PFSK-1 (cell line): ENCODE data around the gene WNK1.

Experiments
- FOXP2 ChIP-seq: optimal IDR thresholded peaks from 2 replicates; pipeline ENCODE3; 2011; ENCODE audit warnings: borderline replicate concordance, control low read depth, inconsistent platforms; ENCODE audit not compliant: insufficient read depth; ENCODE audit errors: extremely low read length, extremely low read depth
- POLR2AphosphoS5 ChIP-seq: IDR thresholded peaks from 2 replicates; pipeline ENCODE4 v1.6.1; 2012; ENCODE audit warnings: low read depth, mild to moderate bottlenecking, control low read depth, low read length, moderate library complexity
- SIN3A ChIP-seq: IDR thresholded peaks from 2 replicates; pipeline ENCODE4 v1.6.1; 2012; ENCODE audit warnings: mild to moderate bottlenecking, low read length, moderate library complexity, borderline replicate concordance; ENCODE audit not compliant: insufficient read depth
- TAF1 ChIP-seq: IDR thresholded peaks from 2 replicates; pipeline ENCODE4 v1.6.1; 2012; ENCODE audit warnings: low read length, control low read depth, borderline replicate concordance; ENCODE audit not compliant: insufficient read depth
- TF ChIP-seq, protein P1 (sequence below), 2 experiments: IDR thresholded peaks; 2 replicates each; pipeline versions ENCODE4 v1.6.1 to v1.8.0; 2011 to 2012; ENCODE audit warnings: low read depth in 2 of 2, low read length in 2 of 2, control low read depth in 1 of 2, inconsistent platforms in 1 of 2, mild to moderate bottlenecking in 1 of 2, moderate library complexity in 1 of 2; ENCODE audit not compliant: insufficient read depth in 1 of 2

WNK1 gene

DNA sequence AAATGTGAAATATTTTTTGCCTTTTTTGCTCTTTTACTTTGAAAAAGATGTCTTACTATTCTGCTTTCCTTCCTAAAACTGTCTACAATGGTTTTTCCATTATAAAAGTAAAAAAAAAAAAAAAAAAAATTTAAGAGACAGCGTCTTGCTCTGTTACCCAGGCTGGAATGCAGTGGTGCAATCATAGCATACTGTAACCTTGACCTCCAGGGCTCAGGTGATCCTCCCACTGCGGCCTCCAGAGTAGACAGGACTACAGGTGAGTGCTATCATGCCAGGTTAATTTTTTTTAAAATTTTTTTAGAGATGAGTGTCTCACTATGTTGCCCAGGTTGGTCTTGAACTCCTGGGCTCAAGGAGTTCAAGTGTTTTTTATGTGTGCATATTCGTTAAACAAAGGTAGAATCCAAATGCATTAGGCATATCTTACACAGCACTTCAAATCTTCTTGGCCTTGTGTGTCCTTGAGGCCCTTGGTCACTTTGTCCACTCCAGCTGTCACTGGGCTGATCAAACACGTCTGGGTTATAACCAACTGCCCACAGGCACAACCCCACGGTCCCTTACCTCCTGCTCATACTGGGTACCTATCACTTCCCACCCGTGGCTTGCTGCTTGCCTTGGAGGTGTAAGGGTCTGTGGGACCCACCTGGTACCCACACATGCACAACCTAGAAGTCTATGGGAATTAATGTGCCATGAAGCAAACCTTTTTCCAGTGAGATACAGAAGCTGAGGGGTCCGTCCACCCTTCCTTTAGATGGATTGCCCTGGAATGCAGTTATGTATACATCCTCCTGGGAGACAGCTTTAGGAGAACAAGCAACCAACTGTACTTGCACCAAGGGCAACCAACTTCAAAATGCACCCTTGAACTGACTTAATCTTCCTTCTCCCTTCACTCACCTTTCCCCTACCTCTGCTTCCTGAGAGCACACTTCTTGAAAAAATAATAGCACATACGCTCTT lies 184.3 kb downstream of the WNK1 start:
- TF ChIP-seq SIN3A (no peak), FOXP2 (no peak), POLR2AphosphoS5 (no peak), TAF1 (no peak)
- TF ChIP-seq, protein P1, sequence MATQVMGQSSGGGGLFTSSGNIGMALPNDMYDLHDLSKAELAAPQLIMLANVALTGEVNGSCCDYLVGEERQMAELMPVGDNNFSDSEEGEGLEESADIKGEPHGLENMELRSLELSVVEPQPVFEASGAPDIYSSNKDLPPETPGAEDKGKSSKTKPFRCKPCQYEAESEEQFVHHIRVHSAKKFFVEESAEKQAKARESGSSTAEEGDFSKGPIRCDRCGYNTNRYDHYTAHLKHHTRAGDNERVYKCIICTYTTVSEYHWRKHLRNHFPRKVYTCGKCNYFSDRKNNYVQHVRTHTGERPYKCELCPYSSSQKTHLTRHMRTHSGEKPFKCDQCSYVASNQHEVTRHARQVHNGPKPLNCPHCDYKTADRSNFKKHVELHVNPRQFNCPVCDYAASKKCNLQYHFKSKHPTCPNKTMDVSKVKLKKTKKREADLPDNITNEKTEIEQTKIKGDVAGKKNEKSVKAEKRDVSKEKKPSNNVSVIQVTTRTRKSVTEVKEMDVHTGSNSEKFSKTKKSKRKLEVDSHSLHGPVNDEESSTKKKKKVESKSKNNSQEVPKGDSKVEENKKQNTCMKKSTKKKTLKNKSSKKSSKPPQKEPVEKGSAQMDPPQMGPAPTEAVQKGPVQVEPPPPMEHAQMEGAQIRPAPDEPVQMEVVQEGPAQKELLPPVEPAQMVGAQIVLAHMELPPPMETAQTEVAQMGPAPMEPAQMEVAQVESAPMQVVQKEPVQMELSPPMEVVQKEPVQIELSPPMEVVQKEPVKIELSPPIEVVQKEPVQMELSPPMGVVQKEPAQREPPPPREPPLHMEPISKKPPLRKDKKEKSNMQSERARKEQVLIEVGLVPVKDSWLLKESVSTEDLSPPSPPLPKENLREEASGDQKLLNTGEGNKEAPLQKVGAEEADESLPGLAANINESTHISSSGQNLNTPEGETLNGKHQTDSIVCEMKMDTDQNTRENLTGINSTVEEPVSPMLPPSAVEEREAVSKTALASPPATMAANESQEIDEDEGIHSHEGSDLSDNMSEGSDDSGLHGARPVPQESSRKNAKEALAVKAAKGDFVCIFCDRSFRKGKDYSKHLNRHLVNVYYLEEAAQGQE (IDR thresholded peaks at IDR 0.05; ENCODE audit: insufficient read depth in 1 of 2, low read depth in 2 of 2, low read length in 2 of 2): no peak

DNA sequence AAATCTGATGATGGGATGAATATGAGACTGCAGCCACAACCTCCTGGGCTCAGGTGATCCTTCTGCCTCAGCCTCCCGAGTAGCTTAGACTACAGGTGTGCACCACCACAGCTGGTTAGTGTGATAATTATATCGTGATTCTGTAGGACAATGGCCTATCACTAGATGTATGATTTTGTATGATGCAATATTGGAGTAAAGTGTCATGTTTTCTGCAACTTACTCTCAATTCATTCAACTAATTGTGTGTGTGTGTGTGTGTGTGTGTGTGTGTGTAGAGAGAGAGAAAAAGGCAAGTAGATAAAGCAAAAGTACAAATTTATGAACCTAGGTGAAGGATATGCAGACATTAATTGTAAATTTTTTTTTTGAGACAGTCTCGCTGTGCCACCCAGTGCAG lies 186.4 kb downstream of the WNK1 start:
- TF ChIP-seq FOXP2: no peak
- TF ChIP-seq TAF1: no peak
- TF ChIP-seq, protein P1 (IDR thresholded peaks at IDR 0.05; ENCODE audit: insufficient read depth in 1 of 2, low read depth in 2 of 2, low read length in 2 of 2): no peak
- no peak for TF ChIP-seq SIN3A
- no peak for TF ChIP-seq POLR2AphosphoS5

DNA sequence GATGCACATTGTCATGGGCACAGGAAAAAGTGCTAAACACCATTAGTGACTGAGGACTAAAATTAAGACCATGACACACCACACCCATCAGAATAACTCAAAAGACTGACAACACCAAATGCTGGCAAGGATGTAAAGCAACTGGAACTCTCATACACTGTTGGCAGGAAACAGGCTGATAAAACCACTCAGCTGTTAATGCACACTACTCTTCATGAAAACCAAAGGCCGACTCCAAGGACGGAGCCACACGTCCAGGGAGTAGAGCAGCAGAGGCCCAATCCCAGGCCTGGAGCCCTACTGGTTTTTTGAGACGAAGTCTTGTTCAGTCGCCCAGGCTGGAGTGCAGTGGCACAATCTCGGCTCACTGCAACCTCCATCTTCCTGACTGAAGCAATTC lies 190.7 kb downstream of the WNK1 start:
- TF ChIP-seq TAF1 (no peak), POLR2AphosphoS5 (no peak), FOXP2 (no peak)
- TF ChIP-seq, protein P1 (IDR thresholded peaks at IDR 0.05; ENCODE audit: insufficient read depth in 1 of 2, low read depth in 2 of 2, low read length in 2 of 2): no peak

GRCh38 chr12:944211-944610 lies 191.8 kb downstream of the WNK1 start:
- TF ChIP-seq TAF1 (no peak), FOXP2 (no peak), POLR2AphosphoS5 (no peak), SIN3A (no peak)
- TF ChIP-seq, protein P1 (IDR thresholded peaks at IDR 0.05; ENCODE audit: insufficient read depth in 1 of 2, low read depth in 2 of 2, low read length in 2 of 2): no peak
